Suprapubic skin (tissue), 4 donors: ENCODE measurements around the gene MICALL2. TPM values are rescaled to one million over a fixed set of nuclear protein-coding genes. Genes with fewer than 3 reads are reported as not detected.

Experiments used
- DNase-seq, 2 donors: peaks; one replicate each; pipeline ENCODE4 v3.0.0-alpha.2; 2019; ENCODE audit warnings: low spot score in 2 of 2
- H3K27ac ChIP-seq: fragments of 200-600 bp; sonication (generic); one replicate; pipeline ENCODE4 v1.5.1; 2019
- H3K27me3 ChIP-seq: fragments of 200-600 bp; sonication (generic); one replicate; pipeline ENCODE4 v1.5.1; 2019
- H3K36me3 ChIP-seq: fragments of 200-600 bp; sonication (generic); one replicate; pipeline ENCODE4 v1.5.1; 2019
- H3K4me1 ChIP-seq: fragments of 200-600 bp; sonication (generic); one replicate; pipeline ENCODE4 v1.5.1; 2019
- H3K4me3 ChIP-seq: fragments of 200-600 bp; sonication (generic); one replicate; pipeline ENCODE4 v1.5.1; 2019; ENCODE audit warnings: mild to moderate bottlenecking
- H3K9me3 ChIP-seq: fragments of 200-600 bp; sonication (generic); one replicate; pipeline ENCODE4 v1.5.1; 2019
- EP300 ChIP-seq: sonication (generic); formaldehyde crosslinking; IDR thresholded peaks from one replicate; pipeline ENCODE4 v1.6.1; 2017; ENCODE audit warnings: antibody characterized with exemption
- POLR2A ChIP-seq, 2 donors: fragments of 450-650 bp; IDR thresholded peaks; one replicate each; pipeline ENCODE4 v1.6.1; 2017; ENCODE audit warnings: antibody characterized with exemption in 2 of 2, mild to moderate bottlenecking in 2 of 2, moderate library complexity in 2 of 2
- POLR2AphosphoS5 ChIP-seq, 3 donors: sonication (generic); formaldehyde crosslinking; IDR thresholded peaks; one replicate each; pipeline ENCODE4 v1.6.1; 2017; ENCODE audit warnings: antibody characterized with exemption in 3 of 3
- WGBS: methylation state at CpG from one replicate; pipeline ENCODE4 v1.1.5; 2018; 5-methylcytosine and 5-hydroxymethylcytosine counted together
- total RNA-seq, 4 donors: library from RNA; depleted of rRNA; stranded (reverse); fragments of >200 nt; gene quantifications; one replicate each; pipeline ENCODE4 v1.1.0, GENCODE V29; 2016
- TF ChIP-seq, protein P1 (sequence below), 2 donors: fragments of 200-600 bp in 1 of 2; fragments of 450-650 bp in 1 of 2; sonication (generic) in 1 of 2; IDR thresholded peaks; one replicate each; pipeline ENCODE4 v1.5.1; 2016 to 2019; ENCODE audit warnings: antibody characterized with exemption in 2 of 2, mild to moderate bottlenecking in 1 of 2, moderate library complexity in 1 of 2

Gene MICALL2
- total RNA-seq, 4 donors from 2014 or later = 15.7 to 23.5 (median 16.9) TPM

DNA sequence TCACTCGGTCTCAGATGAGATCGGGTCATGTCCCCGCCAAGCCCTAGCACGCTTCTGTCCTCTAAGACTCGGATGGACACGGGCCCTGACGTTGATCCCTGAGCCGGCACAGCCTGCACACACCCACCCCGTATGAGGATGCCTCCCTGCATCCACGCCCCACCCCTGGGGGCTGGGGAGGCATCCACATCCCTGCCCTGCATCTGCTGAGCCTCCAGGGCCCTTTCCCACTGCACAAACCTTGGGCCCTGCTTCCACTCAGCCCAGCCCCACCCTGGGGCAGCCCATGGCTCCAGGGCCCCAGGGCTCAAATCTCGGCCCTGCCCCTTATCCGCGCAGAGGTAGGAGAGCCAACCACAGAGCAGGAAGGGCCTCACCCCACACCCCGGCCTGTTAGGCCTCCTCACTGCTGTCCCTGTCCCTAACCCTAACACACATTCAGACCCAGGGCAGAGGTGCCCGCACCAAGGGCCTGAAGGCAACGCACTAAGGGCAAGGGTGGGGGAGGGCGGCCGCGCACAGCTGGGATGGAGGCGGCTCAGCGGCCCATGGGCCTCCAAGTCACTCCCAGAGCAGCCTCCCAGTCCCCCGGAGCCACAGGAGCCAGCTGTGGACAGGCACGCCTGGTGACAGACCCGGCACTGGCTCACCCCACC lies 9.5 kb upstream of the MICALL2 start:
- Histone ChIP-seq H3K9me3 (no peaks in the 10 kb centered on the region), H3K4me3 (no peak overlapping the region), H3K4me1 (peaks cover 24% of the 10 kb centered on the region), H3K27me3 (no peaks in the 10 kb centered on the region), H3K36me3 (peaks cover 49% of the 10 kb centered on the region), H3K27ac (no peak overlapping the region)
- WGBS = 84% methylated on average over 7 of the region's 24 CpGs
- TF ChIP-seq POLR2A (IDR thresholded peaks at IDR 0.05) (no peak), EP300 (no peak), POLR2AphosphoS5 (IDR thresholded peaks at IDR 0.05) (no peak)
- TF ChIP-seq, protein P1, sequence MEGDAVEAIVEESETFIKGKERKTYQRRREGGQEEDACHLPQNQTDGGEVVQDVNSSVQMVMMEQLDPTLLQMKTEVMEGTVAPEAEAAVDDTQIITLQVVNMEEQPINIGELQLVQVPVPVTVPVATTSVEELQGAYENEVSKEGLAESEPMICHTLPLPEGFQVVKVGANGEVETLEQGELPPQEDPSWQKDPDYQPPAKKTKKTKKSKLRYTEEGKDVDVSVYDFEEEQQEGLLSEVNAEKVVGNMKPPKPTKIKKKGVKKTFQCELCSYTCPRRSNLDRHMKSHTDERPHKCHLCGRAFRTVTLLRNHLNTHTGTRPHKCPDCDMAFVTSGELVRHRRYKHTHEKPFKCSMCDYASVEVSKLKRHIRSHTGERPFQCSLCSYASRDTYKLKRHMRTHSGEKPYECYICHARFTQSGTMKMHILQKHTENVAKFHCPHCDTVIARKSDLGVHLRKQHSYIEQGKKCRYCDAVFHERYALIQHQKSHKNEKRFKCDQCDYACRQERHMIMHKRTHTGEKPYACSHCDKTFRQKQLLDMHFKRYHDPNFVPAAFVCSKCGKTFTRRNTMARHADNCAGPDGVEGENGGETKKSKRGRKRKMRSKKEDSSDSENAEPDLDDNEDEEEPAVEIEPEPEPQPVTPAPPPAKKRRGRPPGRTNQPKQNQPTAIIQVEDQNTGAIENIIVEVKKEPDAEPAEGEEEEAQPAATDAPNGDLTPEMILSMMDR (IDR thresholded peaks at IDR 0.05) = no peak
- no peak for DNase-seq

DNA sequence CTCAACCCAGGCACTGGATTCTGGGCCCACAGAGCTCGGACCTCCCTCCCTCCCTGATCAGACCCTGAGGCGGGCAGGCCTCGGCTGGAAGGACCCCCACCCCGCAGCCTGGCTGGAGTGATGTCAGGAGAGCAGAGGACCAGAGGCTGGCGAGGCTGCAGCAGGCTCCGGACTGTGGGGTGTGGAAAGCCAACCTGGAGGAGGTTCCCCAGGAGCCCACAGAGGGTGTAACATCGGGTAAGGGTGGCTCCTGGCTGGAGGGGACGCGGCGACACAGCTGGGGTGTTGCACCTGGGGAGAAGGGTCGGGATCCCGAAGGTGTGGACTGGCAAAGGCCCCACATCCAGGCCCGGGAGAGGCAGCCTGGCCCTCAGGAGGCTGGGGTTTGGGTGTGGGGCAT lies 8.9 kb upstream of the MICALL2 start:
- Histone ChIP-seq H3K4me3 (no peak overlapping the region), H3K36me3 (peaks cover 43% of the 10 kb centered on the region), H3K27ac (no peak overlapping the region), H3K27me3 (no peaks in the 10 kb centered on the region), H3K4me1 (peaks cover 26% of the 10 kb centered on the region), H3K9me3 (no peaks in the 10 kb centered on the region)
- WGBS = 82% methylated on average over 7 of the region's 13 CpGs
- TF ChIP-seq POLR2AphosphoS5 (IDR thresholded peaks at IDR 0.05) = no peak
- no peak for TF ChIP-seq POLR2A (IDR thresholded peaks at IDR 0.05)
- TF ChIP-seq, protein P1 (IDR thresholded peaks at IDR 0.05) = no peak
- TF ChIP-seq EP300 = no peak
- no peak for DNase-seq

DNA sequence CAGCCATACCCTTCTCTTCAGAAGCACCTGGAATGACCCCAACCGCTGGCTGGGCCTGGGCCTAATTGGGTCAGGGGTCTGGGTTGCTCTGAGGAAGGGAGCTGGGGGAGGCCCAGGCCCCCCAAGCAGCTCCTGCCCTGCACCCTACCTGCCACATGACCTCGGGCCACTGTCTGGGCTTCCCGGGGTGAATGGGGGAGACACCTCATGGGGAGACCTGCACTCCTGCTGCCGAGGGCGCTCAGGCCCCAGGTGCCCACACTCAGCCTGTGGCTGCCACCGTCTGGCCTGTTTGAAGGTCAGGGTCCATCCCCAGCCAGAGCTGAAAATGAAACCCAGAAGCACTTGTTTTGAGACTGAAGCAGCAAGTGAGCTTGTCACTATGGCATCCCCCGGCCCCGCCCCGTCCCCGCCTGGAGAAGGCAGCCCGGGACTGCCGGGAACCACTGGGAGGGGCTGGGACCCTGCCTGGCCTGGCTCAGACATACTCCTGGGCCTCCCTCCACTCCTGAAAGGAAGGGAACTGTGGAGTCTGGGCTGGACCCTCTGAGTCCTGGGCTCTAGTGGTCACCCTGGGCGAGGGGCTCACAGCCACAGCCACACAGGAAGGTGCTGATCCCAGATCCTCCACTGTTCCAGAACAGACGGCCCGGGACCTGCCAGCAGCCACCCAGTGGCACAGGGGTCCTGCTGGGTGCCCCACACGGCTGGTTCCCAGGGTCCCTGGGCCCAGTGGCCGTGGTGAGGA lies 7.4 kb upstream of the MICALL2 start:
- H3K36me3 ChIP-seq = peaks cover 28% of the 10 kb centered on the region
- peak in 1 of 2 donors; percentile 84 for DNase-seq
- H3K4me3 ChIP-seq = no peak overlapping the region
- H3K9me3 ChIP-seq = no peaks in the 10 kb centered on the region
- peaks cover 40% of the 10 kb centered on the region for H3K4me1 ChIP-seq
- no peaks in the 10 kb centered on the region for H3K27me3 ChIP-seq
- TF ChIP-seq POLR2A (IDR thresholded peaks at IDR 0.05) = no peak
- H3K27ac ChIP-seq = no peak overlapping the region
- WGBS = 31% methylated on average over 5 of the region's 17 CpGs

DNA sequence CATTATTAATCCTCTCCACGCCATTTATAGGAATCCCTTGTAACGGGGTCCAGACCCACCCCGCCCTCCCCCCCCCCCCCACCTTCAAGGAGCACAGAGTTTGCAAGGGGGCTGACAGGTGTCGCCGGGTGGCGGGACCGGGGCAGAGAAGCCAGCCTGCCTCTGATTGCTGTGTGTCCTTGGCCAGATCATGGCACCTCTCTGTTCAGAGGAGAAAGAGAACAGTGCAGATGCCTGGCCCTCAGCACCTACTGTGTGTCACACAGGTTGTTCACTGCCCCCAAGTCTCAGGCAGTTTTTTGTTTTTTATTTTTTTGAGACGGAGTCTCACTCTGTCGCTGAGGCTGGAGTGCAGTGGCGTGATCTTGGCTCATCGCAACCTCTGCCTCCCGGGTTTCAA lies 5.4 kb upstream of the MICALL2 start:
- Histone ChIP-seq H3K27ac (no peak overlapping the region), H3K4me3 (no peak overlapping the region), H3K9me3 (no peaks in the 10 kb centered on the region), H3K27me3 (no peaks in the 10 kb centered on the region), H3K4me1 (peaks cover 60% of the 10 kb centered on the region), H3K36me3 (peaks cover 8% of the 10 kb centered on the region)
- DNase-seq = no peak
- whole genome bisulfite sequencing = 68% methylated on average over 10 of the region's 12 CpGs
- TF ChIP-seq EP300 = no peak
- TF ChIP-seq POLR2A (IDR thresholded peaks at IDR 0.05) = no peak
- TF ChIP-seq, protein P1 (IDR thresholded peaks at IDR 0.05) = no peak
- no peak for TF ChIP-seq POLR2AphosphoS5 (IDR thresholded peaks at IDR 0.05)

DNA sequence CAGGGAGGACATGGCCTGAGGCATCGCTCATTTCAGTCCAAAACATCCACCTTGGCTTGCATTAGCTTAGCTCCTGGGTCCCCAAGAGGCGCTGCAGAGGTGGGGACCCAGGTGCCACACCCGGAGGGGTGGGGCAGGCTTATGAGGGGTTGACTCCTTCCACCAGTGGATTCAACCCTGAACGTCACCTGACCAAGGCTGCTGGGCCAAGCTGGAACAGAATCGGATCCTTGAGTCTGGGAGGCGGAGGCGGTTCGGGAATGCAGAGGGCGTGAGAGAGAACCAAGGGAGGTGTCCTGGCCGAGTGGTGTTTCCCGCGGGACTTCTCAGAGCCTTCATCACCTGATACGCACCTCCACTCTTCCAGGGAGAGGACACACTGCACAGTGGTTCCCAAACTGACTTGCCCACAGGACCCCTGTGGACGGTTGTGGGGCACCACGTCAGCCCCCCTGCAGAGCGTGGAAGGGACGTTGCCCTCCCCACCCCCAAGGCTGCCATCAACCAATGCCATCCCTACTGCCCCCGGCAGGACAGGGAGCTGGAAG lies 4.5 kb upstream of the MICALL2 start:
- no peak for TF ChIP-seq POLR2AphosphoS5 (IDR thresholded peaks at IDR 0.05)
- TF ChIP-seq EP300 = no peak
- no peak for TF ChIP-seq POLR2A (IDR thresholded peaks at IDR 0.05)
- TF ChIP-seq, protein P1 (IDR thresholded peaks at IDR 0.05) = no peak
- no peak for DNase-seq
- Histone ChIP-seq H3K27ac (no peak overlapping the region), H3K27me3 (no peaks in the 10 kb centered on the region), H3K4me1 (peaks cover 65% of the 10 kb centered on the region), H3K9me3 (no peaks in the 10 kb centered on the region), H3K36me3 (no peaks in the 10 kb centered on the region), H3K4me3 (no peak overlapping the region)
- 63% methylated on average over 12 of the region's 18 CpGs for WGBS
